ENCODE measurements around the gene CENPN.

CENPN gene

DNA sequence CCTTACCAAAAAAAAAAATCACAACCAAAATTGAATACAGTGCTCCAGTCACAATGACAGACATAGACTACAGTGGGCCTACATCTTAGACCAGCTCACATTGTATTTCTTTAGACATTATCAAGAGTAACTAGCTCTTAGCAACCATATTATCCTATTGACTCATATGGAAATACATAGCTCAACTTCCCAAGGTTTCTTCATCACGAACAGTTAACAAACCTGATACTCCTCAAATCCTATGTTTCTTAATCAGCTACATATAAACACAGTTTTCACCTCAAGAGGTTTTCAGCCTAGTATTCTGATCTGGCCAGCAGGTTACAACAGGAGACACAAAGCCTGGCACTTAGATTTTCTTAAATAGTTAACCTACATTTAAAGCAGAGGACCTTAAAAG is 30.1 kb upstream of the CENPN start:
- no peak overlapping the region for H3K27ac ChIP-seq (ENCODE audit: low read length)
- H3K27me3 ChIP-seq (ENCODE audit: low read depth, low read length): no peaks in the 10 kb centered on the region
- no peaks in the 10 kb centered on the region for H3K4me1 ChIP-seq (ENCODE audit: control insufficient read depth in 1 of 2, insufficient read depth in 2 of 2, low read length in 2 of 2)
- no peak overlapping the region for H3K4me3 ChIP-seq (ENCODE audit: low read depth in 1 of 2, low read length in 2 of 2)
- H3K9me3 ChIP-seq (ENCODE audit: control insufficient read depth in 1 of 2, low read length in 2 of 2): no peaks in the 10 kb centered on the region
- peaks cover 0 to 18% of the 10 kb centered on the region in 2 donors for H3K36me3 ChIP-seq (ENCODE audit: control insufficient read depth in 1 of 2, insufficient read depth in 2 of 2, low read length in 2 of 2)

DNA sequence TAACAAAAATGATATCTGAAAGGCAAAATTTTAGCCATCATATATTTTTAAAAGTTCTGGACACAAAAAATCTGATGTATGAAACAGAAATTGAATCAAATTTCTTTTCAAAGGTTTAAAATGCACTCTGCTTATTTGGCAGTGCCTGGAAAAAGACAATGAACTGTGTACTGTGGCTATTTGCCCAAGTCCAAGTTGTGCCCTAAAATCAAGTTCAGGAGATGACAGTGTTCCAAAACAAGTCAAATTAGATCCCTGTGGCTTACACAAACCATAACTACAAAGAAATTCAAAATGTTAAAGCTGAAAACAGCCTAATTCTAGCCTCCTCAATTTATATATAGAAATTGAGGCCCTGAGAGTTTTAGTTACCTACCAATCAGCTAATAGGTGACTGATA is 25.9 kb upstream of the CENPN start:
- H3K36me3 ChIP-seq (ENCODE audit: control insufficient read depth in 1 of 2, insufficient read depth in 2 of 2, low read length in 2 of 2): peaks cover 0 to 9% of the 10 kb centered on the region in 2 donors
- no peak overlapping the region for H3K27ac ChIP-seq (ENCODE audit: low read length)
- no peaks in the 10 kb centered on the region for H3K4me1 ChIP-seq (ENCODE audit: control insufficient read depth in 1 of 2, insufficient read depth in 2 of 2, low read length in 2 of 2)
- no peaks in the 10 kb centered on the region for H3K27me3 ChIP-seq (ENCODE audit: low read depth, low read length)
- H3K4me3 ChIP-seq (ENCODE audit: low read depth in 1 of 2, low read length in 2 of 2): no peak overlapping the region
- no peaks in the 10 kb centered on the region for H3K9me3 ChIP-seq (ENCODE audit: control insufficient read depth in 1 of 2, low read length in 2 of 2)

DNA sequence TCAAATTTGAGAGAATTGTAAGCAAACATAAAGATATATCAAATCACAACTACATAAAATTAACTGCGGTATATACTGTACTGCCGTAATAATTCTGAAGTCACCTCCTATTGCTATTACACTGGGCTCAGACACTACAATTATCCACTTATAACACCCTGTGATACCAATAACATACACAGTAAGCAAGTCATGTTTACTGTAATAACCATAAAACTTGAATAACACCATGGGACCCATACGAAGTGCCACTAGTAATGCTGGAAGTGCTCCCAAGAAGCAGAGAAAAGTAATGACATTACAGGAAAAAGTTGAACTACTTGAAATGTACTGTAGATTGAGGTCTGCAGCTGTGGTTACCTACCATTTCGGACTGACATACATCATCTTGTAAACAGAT is 24.4 kb upstream of the CENPN start:
- Histone ChIP-seq H3K4me3 (ENCODE audit: low read depth in 1 of 2, low read length in 2 of 2) (no peak overlapping the region), H3K36me3 (ENCODE audit: control insufficient read depth in 1 of 2, insufficient read depth in 2 of 2, low read length in 2 of 2) (peaks cover 0 to 4% of the 10 kb centered on the region in 2 donors), H3K27me3 (ENCODE audit: low read depth, low read length) (no peaks in the 10 kb centered on the region), H3K9me3 (ENCODE audit: control insufficient read depth in 1 of 2, low read length in 2 of 2) (no peaks in the 10 kb centered on the region), H3K4me1 (ENCODE audit: control insufficient read depth in 1 of 2, insufficient read depth in 2 of 2, low read length in 2 of 2) (peaks cover 0 to 4% of the 10 kb centered on the region in 2 donors), H3K27ac (ENCODE audit: low read length) (no peak overlapping the region)

DNA sequence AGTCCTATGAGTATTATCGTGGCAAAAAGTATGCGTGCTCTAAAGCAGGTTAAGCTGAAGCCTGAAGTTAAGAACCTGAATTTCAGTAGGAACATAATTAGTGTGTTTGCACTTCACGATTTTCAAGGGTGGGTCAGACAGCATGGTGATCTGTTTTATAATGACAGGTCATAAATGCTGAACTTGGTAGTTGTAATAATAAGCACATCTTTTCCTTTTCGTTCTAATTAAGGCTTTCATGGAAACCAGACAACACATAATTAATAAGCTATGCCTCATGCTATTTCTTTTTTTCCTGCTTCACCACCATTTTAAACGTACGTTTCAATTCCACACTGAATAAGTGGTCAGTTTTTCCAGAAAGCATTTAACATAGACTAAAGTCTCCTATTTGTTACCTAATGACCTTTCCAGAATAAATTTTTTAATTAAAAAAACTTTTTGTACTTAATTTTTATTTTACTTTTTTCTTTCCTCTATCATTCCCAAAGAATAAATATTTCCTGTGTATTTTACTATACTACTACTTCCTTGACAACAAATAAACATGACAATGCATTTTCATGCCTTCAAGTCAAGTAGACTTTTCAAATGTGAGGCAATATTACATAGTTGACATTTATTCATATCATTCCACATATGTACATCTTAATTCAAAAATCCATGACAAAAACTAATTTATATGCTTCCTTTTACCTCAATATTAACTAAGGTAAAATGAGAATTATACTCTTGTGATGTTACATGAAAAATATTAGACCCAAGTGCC is 22.7 kb upstream of the CENPN start:
- peaks cover 0 to 3% of the 10 kb centered on the region in 2 donors for H3K36me3 ChIP-seq (ENCODE audit: control insufficient read depth in 1 of 2, insufficient read depth in 2 of 2, low read length in 2 of 2)
- no peak overlapping the region for H3K4me3 ChIP-seq (ENCODE audit: low read depth in 1 of 2, low read length in 2 of 2)
- peaks cover 0 to 4% of the 10 kb centered on the region in 2 donors for H3K4me1 ChIP-seq (ENCODE audit: control insufficient read depth in 1 of 2, insufficient read depth in 2 of 2, low read length in 2 of 2)
- no peak overlapping the region for H3K27ac ChIP-seq (ENCODE audit: low read length)
- no peaks in the 10 kb centered on the region for H3K27me3 ChIP-seq (ENCODE audit: low read depth, low read length)
- H3K9me3 ChIP-seq (ENCODE audit: control insufficient read depth in 1 of 2, low read length in 2 of 2): no peaks in the 10 kb centered on the region

DNA sequence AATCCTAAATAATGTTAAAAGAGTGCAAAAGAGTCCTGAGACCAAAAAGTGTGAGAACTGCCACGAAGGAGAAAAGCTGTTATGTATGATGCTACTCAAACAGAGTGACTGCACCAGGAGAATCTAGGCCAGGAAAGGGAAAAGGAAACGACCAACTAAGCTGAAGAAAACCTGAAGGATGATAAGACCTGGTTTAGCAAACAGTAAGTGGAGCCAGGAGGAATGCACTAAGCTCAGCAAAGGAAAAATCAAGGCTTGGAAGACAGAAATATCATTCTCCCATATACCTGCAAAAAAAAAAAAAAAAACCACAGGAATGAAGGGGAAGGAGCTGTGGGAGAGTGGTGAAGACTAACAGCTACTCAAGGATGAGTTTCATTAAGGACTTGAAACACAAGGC is 21.4 kb upstream of the CENPN start:
- peaks cover 0 to under 1% of the 10 kb centered on the region in 2 donors for H3K36me3 ChIP-seq (ENCODE audit: control insufficient read depth in 1 of 2, insufficient read depth in 2 of 2, low read length in 2 of 2)
- no peak overlapping the region for H3K27ac ChIP-seq (ENCODE audit: low read length)
- peaks cover 0 to 4% of the 10 kb centered on the region in 2 donors for H3K4me1 ChIP-seq (ENCODE audit: control insufficient read depth in 1 of 2, insufficient read depth in 2 of 2, low read length in 2 of 2)
- no peaks in the 10 kb centered on the region for H3K27me3 ChIP-seq (ENCODE audit: low read depth, low read length)
- H3K9me3 ChIP-seq (ENCODE audit: control insufficient read depth in 1 of 2, low read length in 2 of 2): no peaks in the 10 kb centered on the region
- no peak overlapping the region for H3K4me3 ChIP-seq (ENCODE audit: low read depth in 1 of 2, low read length in 2 of 2)

DNA sequence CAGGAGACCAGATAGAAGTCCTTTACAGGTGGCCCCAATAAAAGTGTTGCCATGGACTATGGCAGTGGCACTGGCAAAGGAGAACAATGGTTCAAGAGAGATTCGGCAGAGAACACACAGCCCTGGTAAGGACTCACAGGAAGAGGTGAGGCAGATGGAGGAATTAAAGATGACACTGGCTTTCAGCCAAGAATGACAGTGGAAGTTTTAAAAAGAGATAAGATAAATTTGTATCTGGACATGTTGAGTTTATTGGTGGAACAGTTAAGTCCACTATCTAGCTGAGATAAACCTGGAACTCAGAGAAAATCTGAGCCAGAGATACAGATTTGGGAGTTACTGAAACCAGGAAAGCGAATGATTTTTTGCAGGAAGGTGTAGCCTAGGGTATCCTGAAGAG is 20.5 kb upstream of the CENPN start:
- Histone ChIP-seq H3K27me3 (ENCODE audit: low read depth, low read length) (no peaks in the 10 kb centered on the region), H3K27ac (ENCODE audit: low read length) (no peak overlapping the region), H3K36me3 (ENCODE audit: control insufficient read depth in 1 of 2, insufficient read depth in 2 of 2, low read length in 2 of 2) (peaks cover 0 to 5% of the 10 kb centered on the region in 2 donors), H3K9me3 (ENCODE audit: control insufficient read depth in 1 of 2, low read length in 2 of 2) (no peaks in the 10 kb centered on the region), H3K4me3 (ENCODE audit: low read depth in 1 of 2, low read length in 2 of 2) (no peak overlapping the region), H3K4me1 (ENCODE audit: control insufficient read depth in 1 of 2, insufficient read depth in 2 of 2, low read length in 2 of 2) (peaks cover 0 to 4% of the 10 kb centered on the region in 2 donors)

DNA sequence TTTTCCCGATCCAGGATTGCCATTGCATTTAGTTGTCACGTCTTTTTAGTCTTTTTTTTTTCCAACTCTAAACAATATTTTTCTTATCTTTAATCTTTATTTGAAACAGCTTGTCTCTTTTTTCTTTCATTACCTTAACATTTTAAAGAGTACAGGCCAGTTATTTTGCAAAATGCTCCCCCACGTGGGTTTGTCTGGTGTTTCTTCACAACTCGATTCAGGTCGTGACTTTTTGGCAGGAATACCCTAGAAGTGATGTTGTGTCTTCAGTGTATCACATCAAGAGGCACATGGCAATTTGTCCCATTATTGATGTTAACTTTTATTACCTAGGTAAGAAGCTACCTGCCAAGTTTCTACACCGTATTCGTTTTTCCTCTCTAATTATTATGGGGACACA is 18.3 kb upstream of the CENPN start:
- peaks cover 0 to 4% of the 10 kb centered on the region in 2 donors for H3K4me1 ChIP-seq (ENCODE audit: control insufficient read depth in 1 of 2, insufficient read depth in 2 of 2, low read length in 2 of 2)
- no peak overlapping the region for H3K4me3 ChIP-seq (ENCODE audit: low read depth in 1 of 2, low read length in 2 of 2)
- no peaks in the 10 kb centered on the region for H3K9me3 ChIP-seq (ENCODE audit: control insufficient read depth in 1 of 2, low read length in 2 of 2)
- H3K36me3 ChIP-seq (ENCODE audit: control insufficient read depth in 1 of 2, insufficient read depth in 2 of 2, low read length in 2 of 2): peaks cover 0 to 8% of the 10 kb centered on the region in 2 donors
- H3K27ac ChIP-seq (ENCODE audit: low read length): no peak overlapping the region
- H3K27me3 ChIP-seq (ENCODE audit: low read depth, low read length): no peaks in the 10 kb centered on the region

DNA sequence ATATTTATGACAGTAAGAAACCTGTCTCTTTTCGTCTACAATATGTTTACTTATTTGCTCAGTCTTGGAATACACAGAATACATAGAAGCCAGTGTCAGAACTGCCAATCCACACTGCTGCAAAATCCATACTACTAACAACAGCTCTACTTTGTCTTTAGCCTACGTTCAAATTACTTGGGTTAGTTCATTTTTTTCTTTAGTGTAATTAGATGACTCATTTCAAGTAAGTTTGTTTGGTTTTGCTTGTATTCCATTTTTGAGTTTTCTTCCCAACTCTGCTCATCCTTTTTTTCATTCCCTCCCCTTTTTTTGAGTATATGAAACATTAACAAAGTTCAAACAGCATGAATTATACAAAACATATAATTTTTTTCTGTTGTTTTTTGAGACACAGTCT is 17.2 kb upstream of the CENPN start:
- peaks cover 0 to 4% of the 10 kb centered on the region in 2 donors for H3K4me1 ChIP-seq (ENCODE audit: control insufficient read depth in 1 of 2, insufficient read depth in 2 of 2, low read length in 2 of 2)
- H3K27ac ChIP-seq (ENCODE audit: low read length): no peak overlapping the region
- H3K4me3 ChIP-seq (ENCODE audit: low read depth in 1 of 2, low read length in 2 of 2): no peak overlapping the region
- no peaks in the 10 kb centered on the region for H3K9me3 ChIP-seq (ENCODE audit: control insufficient read depth in 1 of 2, low read length in 2 of 2)
- no peaks in the 10 kb centered on the region for H3K27me3 ChIP-seq (ENCODE audit: low read depth, low read length)
- peaks cover 0 to 8% of the 10 kb centered on the region in 2 donors for H3K36me3 ChIP-seq (ENCODE audit: control insufficient read depth in 1 of 2, insufficient read depth in 2 of 2, low read length in 2 of 2)

DNA sequence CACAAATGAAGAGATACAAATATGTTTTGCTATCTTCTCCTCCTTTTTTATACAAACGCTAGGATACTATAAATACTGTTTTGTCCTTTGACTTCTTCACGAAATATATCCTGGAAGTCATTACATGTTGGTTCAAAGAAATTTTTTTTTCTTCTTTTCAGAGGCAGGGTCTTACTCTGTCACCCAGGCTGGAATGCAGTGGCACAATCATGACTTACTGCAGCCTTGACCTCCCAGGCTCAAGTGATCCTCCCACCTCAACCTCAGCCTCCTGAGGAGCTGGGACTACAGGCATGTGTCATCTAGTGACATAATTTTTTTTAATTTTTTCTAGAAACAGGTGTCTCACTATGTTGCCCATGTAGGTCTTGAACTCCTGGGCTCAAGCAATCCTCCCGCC is 16.4 kb upstream of the CENPN start:
- Histone ChIP-seq H3K36me3 (ENCODE audit: control insufficient read depth in 1 of 2, insufficient read depth in 2 of 2, low read length in 2 of 2) (peaks cover 0 to 8% of the 10 kb centered on the region in 2 donors), H3K27ac (ENCODE audit: low read length) (no peak overlapping the region), H3K9me3 (ENCODE audit: control insufficient read depth in 1 of 2, low read length in 2 of 2) (no peaks in the 10 kb centered on the region), H3K27me3 (ENCODE audit: low read depth, low read length) (no peaks in the 10 kb centered on the region), H3K4me1 (ENCODE audit: control insufficient read depth in 1 of 2, insufficient read depth in 2 of 2, low read length in 2 of 2) (peaks cover 0 to 4% of the 10 kb centered on the region in 2 donors), H3K4me3 (ENCODE audit: low read depth in 1 of 2, low read length in 2 of 2) (no peak overlapping the region)

DNA sequence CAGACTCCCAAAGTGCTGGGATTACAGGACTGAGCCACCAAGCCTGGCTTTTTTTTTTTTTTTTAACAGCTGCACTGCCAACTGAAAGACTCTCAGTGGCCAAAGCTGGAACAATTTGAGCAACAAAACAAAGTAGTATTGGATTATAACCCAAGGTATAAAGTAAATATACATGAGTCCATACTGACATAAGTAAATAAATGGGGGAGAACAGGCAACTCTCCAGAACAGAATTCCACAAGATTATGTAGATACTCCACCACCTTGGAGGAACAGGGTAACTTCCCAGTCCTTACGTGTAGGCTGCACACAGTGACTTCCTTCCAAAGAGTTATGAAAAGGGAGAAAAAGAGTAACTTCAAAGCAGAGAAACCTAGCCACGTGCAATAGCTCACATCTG is 16.0 kb upstream of the CENPN start:
- peaks cover 0 to 4% of the 10 kb centered on the region in 2 donors for H3K4me1 ChIP-seq (ENCODE audit: control insufficient read depth in 1 of 2, insufficient read depth in 2 of 2, low read length in 2 of 2)
- H3K36me3 ChIP-seq (ENCODE audit: control insufficient read depth in 1 of 2, insufficient read depth in 2 of 2, low read length in 2 of 2): peaks cover 0 to 8% of the 10 kb centered on the region in 2 donors

DNA sequence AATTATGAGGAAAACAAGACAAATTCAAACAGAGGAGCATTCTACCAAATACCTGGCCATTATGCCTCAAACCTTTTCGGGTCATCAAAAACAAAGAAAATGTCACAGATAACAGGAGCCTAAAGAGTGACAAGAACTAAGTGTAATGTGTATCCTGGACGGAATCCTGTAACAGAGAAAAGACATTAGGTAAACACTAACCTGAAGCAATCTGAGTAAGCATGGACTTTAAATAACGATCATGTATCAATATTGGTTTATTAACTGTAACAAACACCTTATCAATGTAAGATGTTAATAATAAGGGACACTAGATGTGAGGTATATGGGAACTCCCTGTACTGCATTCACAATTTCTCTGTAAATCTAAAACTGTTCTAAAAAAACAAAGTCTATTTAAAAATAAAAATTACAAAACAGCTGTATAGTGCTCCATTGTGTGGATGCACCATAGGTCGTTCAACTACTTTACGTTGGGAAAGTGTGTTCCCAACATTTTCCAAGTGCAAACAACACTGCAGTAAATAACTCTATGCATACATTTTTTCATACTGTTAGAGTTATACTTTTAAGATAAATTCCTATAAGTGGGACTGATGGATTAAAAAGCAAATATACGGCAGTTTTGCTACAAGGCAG is 15.1 kb upstream of the CENPN start:
- Histone ChIP-seq H3K9me3 (ENCODE audit: control insufficient read depth in 1 of 2, low read length in 2 of 2) (no peaks in the 10 kb centered on the region), H3K36me3 (ENCODE audit: control insufficient read depth in 1 of 2, insufficient read depth in 2 of 2, low read length in 2 of 2) (peaks cover 0 to 8% of the 10 kb centered on the region in 2 donors), H3K4me1 (ENCODE audit: control insufficient read depth in 1 of 2, insufficient read depth in 2 of 2, low read length in 2 of 2) (no peaks in the 10 kb centered on the region), H3K4me3 (ENCODE audit: low read depth in 1 of 2, low read length in 2 of 2) (no peak overlapping the region), H3K27ac (ENCODE audit: low read length) (no peak overlapping the region), H3K27me3 (ENCODE audit: low read depth, low read length) (no peaks in the 10 kb centered on the region)

More for the DNA sequence above, 16.0 kb upstream of the CENPN start:
- Histone ChIP-seq H3K27ac (ENCODE audit: low read length) (no peak overlapping the region), H3K9me3 (ENCODE audit: control insufficient read depth in 1 of 2, low read length in 2 of 2) (no peaks in the 10 kb centered on the region), H3K4me3 (ENCODE audit: low read depth in 1 of 2, low read length in 2 of 2) (no peak overlapping the region), H3K27me3 (ENCODE audit: low read depth, low read length) (no peaks in the 10 kb centered on the region)
